Skin of body (tissue), 2 donors: ENCODE data around the gene GPR146. TPM values are rescaled to one million over a fixed set of nuclear protein-coding genes. Genes with fewer than 3 reads are reported as not detected.
"Not testable (repeated sequence)": the region's sequence is repeated elsewhere in the genome, so short reads cannot be mapped to it uniquely, and the experiment has no call there.

Experiments used
- DNase-seq: peaks from one replicate; lab custom pipeline; 2025; lab: John Stamatoyannopoulos, UW
- total RNA-seq: library from RNA; depleted of rRNA; stranded (reverse); fragments of >200 nt; gene quantifications from one replicate; pipeline ENCODE4 v1.2.3, GENCODE V29; 2014

Gene GPR146, protein sequence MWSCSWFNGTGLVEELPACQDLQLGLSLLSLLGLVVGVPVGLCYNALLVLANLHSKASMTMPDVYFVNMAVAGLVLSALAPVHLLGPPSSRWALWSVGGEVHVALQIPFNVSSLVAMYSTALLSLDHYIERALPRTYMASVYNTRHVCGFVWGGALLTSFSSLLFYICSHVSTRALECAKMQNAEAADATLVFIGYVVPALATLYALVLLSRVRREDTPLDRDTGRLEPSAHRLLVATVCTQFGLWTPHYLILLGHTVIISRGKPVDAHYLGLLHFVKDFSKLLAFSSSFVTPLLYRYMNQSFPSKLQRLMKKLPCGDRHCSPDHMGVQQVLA
- 9.3 TPM for total RNA-seq

- peak; percentile 92 for DNase-seq
Observed at GRCh38 chr7:1044189-1045068, at the start of gene GPR146. GPR146 (plus strand) TSS chr7:1044546; CDS start chr7:1057516, 12,970 bp downstream.

- DNase-seq, result no peak
Observed at GRCh38 chr7:994592-995308, 49.6 kb upstream of the GPR146 start.

- DNase-seq, result no peak
Observed at GRCh38 chr7:995571-995970, 48.8 kb upstream of the GPR146 start.

DNA sequence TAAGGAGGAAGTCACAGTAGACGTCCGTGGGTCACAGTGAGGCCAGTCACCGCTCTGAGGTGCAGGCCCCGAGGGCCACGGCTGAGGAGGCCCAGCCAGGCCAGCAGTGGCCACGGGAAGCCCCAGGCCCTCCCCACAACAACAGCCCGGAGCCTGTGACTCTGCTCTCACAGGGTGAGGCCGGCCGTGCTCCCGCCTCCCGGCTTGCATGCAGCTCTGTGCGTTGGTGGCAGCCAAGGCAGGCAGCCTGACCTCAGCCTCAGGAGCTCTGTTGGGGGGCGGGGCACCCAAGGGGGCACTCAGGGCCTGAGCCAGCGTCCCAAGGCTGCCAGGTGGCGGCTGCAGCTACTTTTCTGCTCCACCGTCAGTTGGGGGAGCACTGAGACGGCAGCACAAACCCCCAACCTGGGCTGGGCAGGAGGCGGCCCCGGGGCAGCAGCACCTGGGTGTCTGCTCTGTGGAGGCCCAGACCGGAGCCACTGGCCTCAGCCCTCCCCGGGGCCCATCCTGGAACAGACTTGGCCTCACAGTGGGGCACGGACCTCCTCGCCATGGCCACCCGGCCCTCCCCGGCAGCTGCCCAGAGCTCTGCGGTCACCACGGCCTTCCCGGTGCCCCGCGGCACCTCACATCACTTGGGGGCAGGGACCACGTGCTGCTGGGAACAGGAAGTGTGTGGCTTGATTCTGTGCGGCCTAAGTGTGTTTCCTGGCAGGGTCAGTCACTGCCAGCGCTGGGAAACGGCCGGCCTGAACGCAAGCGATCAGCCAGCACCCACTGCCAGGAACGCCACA lies 48.1 kb upstream of the GPR146 start:
- no peak for DNase-seq

DNA sequence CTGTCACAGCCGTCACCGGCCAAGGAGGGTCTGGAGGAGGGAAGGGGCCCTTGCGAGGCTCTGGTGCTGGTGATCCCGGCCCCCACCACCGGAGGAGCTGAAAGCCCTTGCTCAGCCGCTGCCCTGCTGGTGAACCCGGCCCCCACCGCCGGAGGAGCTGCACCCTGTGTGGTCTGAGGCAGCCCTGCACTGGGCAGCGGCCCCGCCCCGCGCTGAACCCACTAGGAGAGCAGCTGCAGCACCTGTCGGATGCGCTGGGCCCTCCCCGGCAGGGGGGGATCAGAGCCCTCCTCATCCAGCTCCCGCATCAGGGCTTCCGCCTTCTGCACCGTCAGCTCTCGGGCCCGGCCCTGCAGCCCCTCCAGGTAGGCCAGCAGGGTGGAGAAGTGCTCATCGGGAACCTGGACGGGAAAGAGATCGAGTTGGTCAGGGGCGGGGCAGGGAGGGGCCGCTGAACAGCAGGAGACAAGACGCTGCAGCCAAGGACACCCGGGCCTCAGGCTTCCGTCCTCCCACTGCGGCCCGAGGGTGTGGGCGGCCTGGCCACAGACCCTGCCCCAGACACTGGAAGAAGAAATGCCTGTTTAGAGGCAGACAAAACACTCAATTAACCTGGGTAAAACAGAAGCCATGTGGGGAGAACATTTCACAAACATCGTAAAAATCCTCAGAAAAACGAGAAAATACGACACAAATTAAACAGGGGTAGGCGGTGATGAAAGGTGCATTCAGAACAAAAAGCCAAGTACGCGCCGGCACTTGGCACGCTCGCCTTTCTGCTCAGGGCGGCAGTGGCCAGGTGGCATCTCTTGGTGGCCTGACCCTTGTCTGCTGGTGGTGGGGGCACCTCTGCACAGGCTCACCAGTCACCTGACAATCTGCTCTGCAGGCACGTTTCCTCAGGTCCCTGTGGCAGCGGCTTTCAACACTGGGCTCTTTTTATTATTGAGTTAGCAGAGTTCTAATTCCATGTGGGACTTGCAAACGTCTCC lies 46.6 kb upstream of the GPR146 start:
- no peak for DNase-seq

GRCh38 chr7:999149-999879 lies 45.0 kb upstream of the GPR146 start:
- DNase-seq, result no peak

GRCh38 chr7:999941-1000935 lies 44.1 kb upstream of the GPR146 start:
- DNase-seq, result no peak

GRCh38 chr7:1001069-1001770 lies 43.1 kb upstream of the GPR146 start:
- not testable (repeated sequence) for DNase-seq

GRCh38 chr7:1002026-1002425 lies 42.3 kb upstream of the GPR146 start:
- not testable (repeated sequence) for DNase-seq

DNA sequence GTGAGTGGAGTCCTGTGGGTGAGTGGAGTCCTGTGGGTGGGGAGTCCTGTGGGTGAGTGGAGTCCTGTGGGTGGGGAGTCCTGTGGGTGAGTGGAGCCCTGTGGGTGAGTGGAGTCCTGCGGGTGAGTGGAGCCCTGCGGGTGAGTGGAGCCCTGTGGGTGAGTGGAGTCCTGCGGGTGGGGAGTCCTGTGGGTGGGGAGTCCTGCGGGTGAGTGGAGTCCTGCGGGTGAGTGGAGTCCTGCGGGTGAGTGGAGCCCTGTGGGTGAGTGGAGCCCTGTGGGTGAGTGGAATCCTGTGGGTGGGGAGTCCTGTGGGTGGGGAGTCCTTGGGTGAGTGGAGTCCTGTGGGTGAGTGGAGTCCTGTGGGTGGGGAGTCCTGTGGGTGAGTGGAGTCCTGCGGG lies 41.9 kb upstream of the GPR146 start:
- DNase-seq, result not testable (repeated sequence)

- peak; percentile 34 for DNase-seq
Observed at GRCh38 chr7:1004018-1004852, 40.1 kb upstream of the GPR146 start.

DNA sequence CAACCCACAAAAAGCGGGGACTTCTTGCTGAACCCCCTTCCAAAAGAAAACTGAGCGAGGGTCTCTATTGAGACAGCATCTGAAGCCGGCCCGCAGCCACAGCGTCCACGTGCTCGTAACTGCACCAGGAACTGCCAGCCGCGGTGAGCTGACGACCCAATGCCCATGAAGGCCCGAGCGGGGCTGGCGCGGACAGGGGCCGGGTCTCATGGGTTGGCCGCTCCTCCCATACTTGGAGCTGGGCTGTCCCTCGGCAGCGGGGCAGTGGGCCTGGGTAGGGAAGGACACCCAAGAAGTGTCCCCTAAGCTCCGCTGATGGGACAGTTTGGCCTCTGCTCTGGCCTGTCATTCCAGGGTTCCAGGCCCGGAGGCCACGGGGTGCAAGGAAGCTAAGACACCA lies 39.0 kb upstream of the GPR146 start:
- no peak for DNase-seq

- DNase-seq, result no peak
Observed at GRCh38 chr7:1007901-1008300, 36.4 kb upstream of the GPR146 start.

- DNase-seq, result no peak
Observed at GRCh38 chr7:1008733-1009363, 35.5 kb upstream of the GPR146 start.

DNA sequence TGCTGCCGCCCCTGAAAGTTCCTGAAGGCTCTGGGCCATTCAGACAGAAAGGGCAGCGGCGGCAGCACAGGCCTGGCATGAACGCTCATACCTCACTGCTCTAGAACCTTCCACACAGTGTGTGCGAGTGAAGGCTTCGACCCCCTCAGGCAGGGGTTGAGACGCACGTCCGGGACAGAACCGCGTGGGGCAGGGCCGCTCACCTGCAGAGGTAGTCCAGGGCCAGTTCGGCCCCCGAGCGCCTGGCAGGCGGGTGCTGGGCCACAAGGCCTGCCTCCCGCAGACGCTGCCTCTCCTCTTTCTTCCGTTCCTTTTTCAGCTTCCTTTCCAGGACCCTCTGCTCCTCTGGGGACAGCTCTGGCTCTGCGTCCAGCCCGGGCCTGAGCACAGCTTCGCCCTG lies 34.6 kb upstream of the GPR146 start:
- DNase-seq, result no peak

GRCh38 chr7:1010226-1010625 lies 34.1 kb upstream of the GPR146 start:
- DNase-seq, result no peak
